HG03045 (cell line): ENCODE measurements around the gene HTT-AS.
A peak's percentile ranks its signal among the peaks of the same experiment; 100 is the strongest.
"Not testable (repeated sequence)": the region's sequence is repeated elsewhere in the genome, so short reads cannot be mapped to it uniquely, and the experiment has no call there.

Source experiments
- ATAC-seq: cut with Tn5 transposase; IDR thresholded peaks from one replicate; pipeline ENCODE4 v1.9.1; 2021; ENCODE audit warnings: mild to moderate bottlenecking, moderate library complexity; ENCODE audit not compliant: unreplicated experiment

HTT-AS gene

GRCh38 chr4:3054169-3054759, 20.1 kb downstream of the HTT-AS start:
- ATAC-seq: no peak

GRCh38 chr4:3051141-3051897, 23.0 kb downstream of the HTT-AS start:
- ATAC-seq: not testable (repeated sequence)

- ATAC-seq: peak; percentile 92
Observed at GRCh38 chr4:3047464-3048286, 26.7 kb downstream of the HTT-AS start.

- no peak for ATAC-seq
Observed at GRCh38 chr4:3046623-3047022, 27.7 kb downstream of the HTT-AS start.

- ATAC-seq: no peak
Observed at GRCh38 chr4:3046162-3046561, 28.2 kb downstream of the HTT-AS start.

GRCh38 chr4:3044870-3045819, 29.2 kb downstream of the HTT-AS start:
- ATAC-seq: no peak

GRCh38 chr4:3043282-3044020, 30.9 kb downstream of the HTT-AS start:
- ATAC-seq: no peak

- ATAC-seq: no peak
Observed at GRCh38 chr4:3042226-3042625, 32.1 kb downstream of the HTT-AS start.

GRCh38 chr4:3041192-3042142, 32.9 kb downstream of the HTT-AS start:
- peak; percentile 32 for ATAC-seq

GRCh38 chr4:3040452-3041191, 33.7 kb downstream of the HTT-AS start:
- ATAC-seq: no peak

- ATAC-seq: no peak
Observed at GRCh38 chr4:3039706-3040366, 34.5 kb downstream of the HTT-AS start.

GRCh38 chr4:3037957-3038461, 36.3 kb downstream of the HTT-AS start:
- ATAC-seq: no peak

- no peak for ATAC-seq
Observed at GRCh38 chr4:3036131-3036952, 38.0 kb downstream of the HTT-AS start.

GRCh38 chr4:3035674-3036073, 38.7 kb downstream of the HTT-AS start:
- ATAC-seq: no peak

GRCh38 chr4:3035249-3035648, 39.1 kb downstream of the HTT-AS start:
- ATAC-seq: no peak

GRCh38 chr4:3034231-3034630, 40.1 kb downstream of the HTT-AS start:
- ATAC-seq: no peak
